Measurements from ENCODE around the gene RANBP17.

The RANBP17 gene

GRCh38 chr5:171223927-171224326, 362.1 kb downstream of the RANBP17 start:
- DNase-seq (ENCODE audit: insufficient read length, low spot score) (no peak), FAIRE-seq (no peak)
- no peak for TF ChIP-seq CTCF (IDR thresholded peaks at IDR 0.05; ENCODE audit: insufficient read depth, missing control alignments)

- FAIRE-seq = no peak
Observed at GRCh38 chr5:171226096-171226754, 364.4 kb downstream of the RANBP17 start.

GRCh38 chr5:171226864-171227263, 365.0 kb downstream of the RANBP17 start:
- DNase-seq (ENCODE audit: insufficient read length, low spot score) = no peak
- no peak for FAIRE-seq
- TF ChIP-seq CTCF (IDR thresholded peaks at IDR 0.05; ENCODE audit: insufficient read depth, missing control alignments) = no peak

More at GRCh38 chr5:171226096-171226754, 364.4 kb downstream of the RANBP17 start:
- no peak for DNase-seq (ENCODE audit: insufficient read length, low spot score)
- peak; percentile 32 for TF ChIP-seq CTCF (IDR thresholded peaks at IDR 0.05; ENCODE audit: insufficient read depth, missing control alignments)

- TF ChIP-seq CTCF (IDR thresholded peaks at IDR 0.05; ENCODE audit: insufficient read depth, missing control alignments) = no peak
- DNase-seq (ENCODE audit: insufficient read length, low spot score) (no peak), FAIRE-seq (no peak)
Observed at GRCh38 chr5:171236651-171237050, 374.8 kb downstream of the RANBP17 start.

GRCh38 chr5:171242521-171242920, 380.7 kb downstream of the RANBP17 start:
- no peak for TF ChIP-seq CTCF (IDR thresholded peaks at IDR 0.05; ENCODE audit: insufficient read depth, missing control alignments)
- FAIRE-seq = no peak
- no peak for DNase-seq (ENCODE audit: insufficient read length, low spot score)

- FAIRE-seq (no peak), DNase-seq (ENCODE audit: insufficient read length, low spot score) (no peak)
- no peak for TF ChIP-seq CTCF (IDR thresholded peaks at IDR 0.05; ENCODE audit: insufficient read depth, missing control alignments)
Observed at GRCh38 chr5:171246231-171246630, 384.4 kb downstream of the RANBP17 start.

GRCh38 chr5:171249460-171249859, 387.6 kb downstream of the RANBP17 start:
- TF ChIP-seq CTCF (IDR thresholded peaks at IDR 0.05; ENCODE audit: insufficient read depth, missing control alignments) = no peak
- no peak for DNase-seq (ENCODE audit: insufficient read length, low spot score)
- FAIRE-seq = no peak
